GM10266 (cell line): Measurements from ENCODE around the gene KCTD1.

Experiments
- DNase-seq: peaks from one replicate; pipeline ENCODE4 v3.0.0; 2012; ENCODE audit errors: extremely low spot score
- TF ChIP-seq, protein P1 (sequence below): IDR thresholded peaks from 2 replicates; pipeline ENCODE4 v1.5.1; 2012; ENCODE audit warnings: mild to moderate bottlenecking, low read depth; ENCODE audit not compliant: control insufficient read depth, insufficient read depth; ENCODE audit errors: missing control alignments

Gene KCTD1

DNA sequence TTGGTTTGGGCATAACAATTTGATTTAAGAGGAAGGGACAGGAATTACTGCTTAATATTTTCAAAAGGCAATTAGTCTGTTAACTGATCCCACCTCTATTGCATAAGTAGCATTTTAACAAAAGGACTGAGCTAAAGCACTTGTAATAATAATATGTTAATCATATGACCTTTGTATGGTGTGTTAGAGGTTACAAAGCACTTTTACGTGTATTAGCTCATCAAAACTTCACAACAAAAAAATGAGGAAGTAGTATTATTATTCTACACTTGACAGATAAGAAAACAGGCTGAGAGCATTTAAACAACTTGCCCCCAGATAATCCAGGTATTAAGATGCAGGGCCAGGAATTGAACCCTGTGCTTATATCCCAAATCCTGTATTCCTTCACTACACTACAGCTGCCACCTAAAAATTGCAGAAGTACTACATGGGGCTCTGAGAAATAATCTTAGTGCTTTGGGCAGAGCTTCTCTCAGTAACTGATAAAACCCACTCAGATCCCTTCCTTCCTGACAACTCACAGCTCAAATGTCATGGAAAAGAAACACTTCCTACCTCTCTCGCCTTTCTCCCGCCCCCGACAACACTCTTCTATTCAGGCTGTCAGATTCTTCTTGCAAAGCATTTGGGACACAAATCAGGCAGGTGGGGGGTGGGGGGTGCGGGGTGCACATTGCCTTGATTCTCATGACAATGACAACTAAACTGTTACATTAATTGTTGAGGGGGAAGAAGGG lies 20.7 kb upstream of the KCTD1 start:
- TF ChIP-seq, protein P1, sequence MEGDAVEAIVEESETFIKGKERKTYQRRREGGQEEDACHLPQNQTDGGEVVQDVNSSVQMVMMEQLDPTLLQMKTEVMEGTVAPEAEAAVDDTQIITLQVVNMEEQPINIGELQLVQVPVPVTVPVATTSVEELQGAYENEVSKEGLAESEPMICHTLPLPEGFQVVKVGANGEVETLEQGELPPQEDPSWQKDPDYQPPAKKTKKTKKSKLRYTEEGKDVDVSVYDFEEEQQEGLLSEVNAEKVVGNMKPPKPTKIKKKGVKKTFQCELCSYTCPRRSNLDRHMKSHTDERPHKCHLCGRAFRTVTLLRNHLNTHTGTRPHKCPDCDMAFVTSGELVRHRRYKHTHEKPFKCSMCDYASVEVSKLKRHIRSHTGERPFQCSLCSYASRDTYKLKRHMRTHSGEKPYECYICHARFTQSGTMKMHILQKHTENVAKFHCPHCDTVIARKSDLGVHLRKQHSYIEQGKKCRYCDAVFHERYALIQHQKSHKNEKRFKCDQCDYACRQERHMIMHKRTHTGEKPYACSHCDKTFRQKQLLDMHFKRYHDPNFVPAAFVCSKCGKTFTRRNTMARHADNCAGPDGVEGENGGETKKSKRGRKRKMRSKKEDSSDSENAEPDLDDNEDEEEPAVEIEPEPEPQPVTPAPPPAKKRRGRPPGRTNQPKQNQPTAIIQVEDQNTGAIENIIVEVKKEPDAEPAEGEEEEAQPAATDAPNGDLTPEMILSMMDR: no peak
- no peak for DNase-seq

DNA sequence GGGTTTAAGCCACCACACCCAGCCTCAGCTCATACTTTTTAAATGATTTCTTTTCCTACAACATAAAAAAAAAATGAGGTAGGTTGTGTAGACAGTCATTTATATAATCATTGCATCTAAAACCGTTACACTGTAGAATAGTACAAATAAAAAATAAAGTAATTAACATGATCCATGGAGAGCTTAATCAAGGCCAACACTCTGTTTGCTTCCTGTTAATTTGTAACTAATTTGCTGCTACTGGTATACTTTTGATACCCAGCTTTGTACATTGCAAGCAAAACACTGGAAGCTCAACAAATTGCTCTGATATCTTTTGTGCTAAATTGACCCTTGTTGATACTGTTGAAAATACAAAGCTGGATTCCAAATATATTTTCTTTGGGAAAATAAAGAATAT lies 20.2 kb upstream of the KCTD1 start:
- TF ChIP-seq, protein P1: no peak
- no peak for DNase-seq

DNA sequence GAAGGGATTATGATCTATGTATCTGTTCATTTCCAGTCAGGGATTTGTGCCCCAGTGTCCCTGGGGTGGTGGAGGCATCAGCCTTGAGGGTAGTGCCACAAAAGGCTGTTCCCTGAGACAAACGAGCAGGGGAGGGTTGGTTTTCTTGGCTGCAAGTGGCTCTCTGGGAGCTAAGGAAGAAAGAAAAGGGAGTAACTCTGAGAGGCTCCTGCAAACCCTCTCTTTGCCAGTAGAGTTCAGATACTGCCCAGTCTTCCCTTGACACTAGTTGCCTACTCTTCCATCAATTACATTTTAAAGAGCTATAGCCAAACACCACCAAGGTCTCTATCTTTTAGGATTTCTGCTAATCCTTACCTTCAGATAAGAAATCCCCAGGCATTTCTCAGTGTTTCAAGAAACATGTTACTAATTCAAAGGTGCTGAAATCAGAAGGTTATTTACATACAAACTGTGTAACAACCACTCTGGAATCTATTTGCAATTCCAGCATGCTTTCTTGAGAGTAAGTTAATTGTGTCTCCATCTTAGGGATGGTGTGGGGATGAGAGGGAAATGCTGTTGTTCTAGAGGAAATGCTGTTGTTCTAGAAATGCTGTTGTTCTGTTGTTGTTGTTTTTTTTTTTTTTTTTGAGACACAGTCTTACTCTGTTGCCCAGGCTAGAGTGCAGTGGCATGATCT lies 18.7 kb upstream of the KCTD1 start:
- TF ChIP-seq, protein P1: no peak
- no peak for DNase-seq

DNA sequence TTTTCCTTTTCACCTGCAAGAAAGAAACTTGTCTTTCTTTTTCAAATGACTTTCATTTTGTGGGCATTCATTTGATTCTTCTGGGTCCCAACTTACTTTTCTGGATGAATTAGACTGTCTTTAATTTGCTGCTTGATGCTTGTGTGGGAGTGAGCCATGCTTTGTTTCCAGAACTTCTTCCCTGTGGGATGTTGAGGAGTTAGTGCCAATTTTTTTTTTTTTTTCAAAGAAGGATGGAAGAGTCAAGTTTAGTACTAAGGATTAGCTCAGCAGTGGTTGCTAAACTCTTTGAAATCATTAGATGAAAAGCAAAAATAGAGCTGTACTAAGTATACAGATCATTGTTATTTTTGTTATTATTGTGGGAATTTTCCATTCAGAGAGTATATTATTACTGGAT lies 17.2 kb upstream of the KCTD1 start:
- no peak for DNase-seq
- TF ChIP-seq, protein P1: no peak

DNA sequence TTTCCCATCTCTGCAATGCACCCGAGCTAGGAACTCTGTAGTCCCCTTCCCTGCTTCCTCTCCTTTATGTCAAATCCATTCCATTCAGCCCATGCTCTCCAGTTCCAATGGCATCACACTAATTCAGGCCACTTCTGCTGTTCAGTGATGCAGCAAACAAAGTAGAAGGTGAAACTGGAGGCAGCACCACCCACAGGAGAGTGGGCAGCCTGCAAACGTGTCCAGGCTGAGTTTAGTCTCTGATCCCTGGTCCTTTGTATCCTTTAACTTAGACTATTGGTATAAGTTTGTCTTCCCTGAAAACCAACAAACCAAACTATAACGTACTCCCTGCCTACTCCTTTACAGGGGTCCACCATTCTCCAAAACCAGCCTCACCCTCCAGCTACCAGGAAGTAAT lies 14.7 kb upstream of the KCTD1 start:
- TF ChIP-seq, protein P1: no peak

DNA sequence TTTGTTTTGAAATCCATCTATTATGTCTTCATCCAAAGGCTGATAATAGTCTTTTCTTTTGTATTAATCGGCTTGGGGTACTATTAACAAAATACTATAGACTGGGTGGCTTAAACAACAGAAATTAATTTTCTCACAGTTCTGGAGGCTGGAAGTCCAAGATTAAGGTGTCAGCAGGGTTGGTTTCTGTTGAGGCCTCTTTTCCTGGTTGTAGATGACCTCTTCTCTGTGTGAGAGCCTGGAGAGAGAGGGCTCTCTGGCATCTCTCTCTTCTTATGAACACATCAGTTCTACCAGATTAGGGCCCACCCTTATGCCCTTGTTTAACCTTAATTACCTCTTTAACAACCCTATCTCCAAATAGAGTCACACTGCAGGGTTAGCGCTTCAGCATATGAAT lies 14.2 kb upstream of the KCTD1 start:
- TF ChIP-seq, protein P1: no peak
- DNase-seq: no peak

More for the DNA sequence above, 14.7 kb upstream of the KCTD1 start:
- no peak for DNase-seq

DNA sequence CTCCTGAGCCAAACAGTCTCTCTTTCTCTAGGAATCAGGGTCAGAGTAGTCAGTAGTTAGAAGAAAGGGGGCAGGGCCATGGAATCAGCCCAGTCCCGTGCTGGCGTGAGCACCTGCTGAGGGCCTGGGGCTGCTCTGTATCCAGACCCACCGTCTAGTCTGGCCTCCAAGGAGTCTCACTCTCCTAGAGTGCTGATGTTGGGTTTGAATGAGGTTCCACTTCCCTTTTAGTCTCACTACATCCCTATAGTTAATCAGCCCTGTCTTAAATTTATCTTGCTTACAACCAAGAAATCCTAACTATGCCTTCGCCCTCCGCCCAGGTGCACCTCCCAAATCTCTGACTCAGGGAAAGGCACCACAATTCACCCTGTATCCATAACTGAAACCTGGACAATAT lies 13.4 kb upstream of the KCTD1 start:
- TF ChIP-seq, protein P1: no peak
- no peak for DNase-seq
